Neural cell (in vitro differentiated cells): ENCODE data around the gene ESYT2.

Experiments used
- EP300 ChIP-seq: fragments of 450-650 bp; conservative IDR thresholded peaks from 2 replicates; pipeline ENCODE4 v1.6.1; 2014; ENCODE audit warnings: antibody characterized with exemption, mild to moderate bottlenecking, moderate library complexity; ENCODE audit not compliant: poor library complexity, severe bottlenecking
- EZH2 ChIP-seq: fragments of 200-600, 300-800 bp; shearing (Covaris generic), sonication (generic); IDR thresholded peaks from 2 replicates; pipeline ENCODE4 v1.6.1; 2014; ENCODE audit warnings: antibody characterized with exemption, low read length, borderline replicate concordance, mild to moderate bottlenecking; ENCODE audit not compliant: insufficient read depth, poor library complexity, severe bottlenecking
- POLR2AphosphoS5 ChIP-seq: IDR thresholded peaks from 2 replicates; pipeline ENCODE4 v1.6.1; 2012
- RAD21 ChIP-seq: fragments of 450-650 bp; conservative IDR thresholded peaks from 2 replicates; pipeline ENCODE4 v1.6.1; 2014; ENCODE audit warnings: antibody characterized with exemption, mild to moderate bottlenecking, moderate library complexity
- SMC3 ChIP-seq: fragments of 450-650 bp; conservative IDR thresholded peaks from 2 replicates; pipeline ENCODE4 v1.6.1; 2014; ENCODE audit warnings: antibody characterized with exemption, mild to moderate bottlenecking, moderate library complexity; ENCODE audit not compliant: poor library complexity
- TAF1 ChIP-seq: IDR thresholded peaks from 2 replicates; pipeline ENCODE4 v1.6.1; 2012; ENCODE audit warnings: low read depth
- TF ChIP-seq, protein P1 (sequence below): fragments of 450-650 bp; IDR thresholded peaks from 2 replicates; pipeline ENCODE4 v1.5.1; 2014; ENCODE audit warnings: antibody characterized with exemption, mild to moderate bottlenecking, moderate library complexity; ENCODE audit not compliant: poor library complexity, severe bottlenecking
- TF ChIP-seq, protein P2 (sequence below): IDR thresholded peaks from 2 replicates; pipeline ENCODE4 v1.6.1; 2012; ENCODE audit warnings: borderline replicate concordance

DNA sequence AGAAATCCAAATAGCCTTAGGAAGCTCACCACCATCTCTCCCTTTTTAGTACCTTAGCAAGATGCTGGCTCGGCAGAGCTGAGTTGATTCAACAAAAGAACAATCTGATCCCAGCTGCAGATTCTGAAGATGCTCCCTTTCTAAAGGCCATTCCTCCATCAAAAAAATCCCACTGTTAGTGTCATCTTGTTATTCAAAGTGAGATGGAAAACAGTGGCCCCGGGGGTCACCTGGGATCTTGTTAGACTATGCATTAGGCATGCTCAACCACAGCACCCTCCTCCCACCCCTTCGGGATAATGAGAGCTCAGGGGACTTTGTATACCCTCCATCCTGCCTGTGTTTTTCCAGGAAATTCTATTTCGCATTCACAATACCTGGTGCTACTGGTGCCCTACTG, 127.1 kb downstream of the ESYT2 start:
- TF ChIP-seq EZH2 (no peak), POLR2AphosphoS5 (no peak), EP300 (no peak), RAD21 (no peak), TAF1 (no peak), SMC3 (no peak)
- TF ChIP-seq, protein P1, sequence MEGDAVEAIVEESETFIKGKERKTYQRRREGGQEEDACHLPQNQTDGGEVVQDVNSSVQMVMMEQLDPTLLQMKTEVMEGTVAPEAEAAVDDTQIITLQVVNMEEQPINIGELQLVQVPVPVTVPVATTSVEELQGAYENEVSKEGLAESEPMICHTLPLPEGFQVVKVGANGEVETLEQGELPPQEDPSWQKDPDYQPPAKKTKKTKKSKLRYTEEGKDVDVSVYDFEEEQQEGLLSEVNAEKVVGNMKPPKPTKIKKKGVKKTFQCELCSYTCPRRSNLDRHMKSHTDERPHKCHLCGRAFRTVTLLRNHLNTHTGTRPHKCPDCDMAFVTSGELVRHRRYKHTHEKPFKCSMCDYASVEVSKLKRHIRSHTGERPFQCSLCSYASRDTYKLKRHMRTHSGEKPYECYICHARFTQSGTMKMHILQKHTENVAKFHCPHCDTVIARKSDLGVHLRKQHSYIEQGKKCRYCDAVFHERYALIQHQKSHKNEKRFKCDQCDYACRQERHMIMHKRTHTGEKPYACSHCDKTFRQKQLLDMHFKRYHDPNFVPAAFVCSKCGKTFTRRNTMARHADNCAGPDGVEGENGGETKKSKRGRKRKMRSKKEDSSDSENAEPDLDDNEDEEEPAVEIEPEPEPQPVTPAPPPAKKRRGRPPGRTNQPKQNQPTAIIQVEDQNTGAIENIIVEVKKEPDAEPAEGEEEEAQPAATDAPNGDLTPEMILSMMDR, result no peak
- TF ChIP-seq, protein P2, sequence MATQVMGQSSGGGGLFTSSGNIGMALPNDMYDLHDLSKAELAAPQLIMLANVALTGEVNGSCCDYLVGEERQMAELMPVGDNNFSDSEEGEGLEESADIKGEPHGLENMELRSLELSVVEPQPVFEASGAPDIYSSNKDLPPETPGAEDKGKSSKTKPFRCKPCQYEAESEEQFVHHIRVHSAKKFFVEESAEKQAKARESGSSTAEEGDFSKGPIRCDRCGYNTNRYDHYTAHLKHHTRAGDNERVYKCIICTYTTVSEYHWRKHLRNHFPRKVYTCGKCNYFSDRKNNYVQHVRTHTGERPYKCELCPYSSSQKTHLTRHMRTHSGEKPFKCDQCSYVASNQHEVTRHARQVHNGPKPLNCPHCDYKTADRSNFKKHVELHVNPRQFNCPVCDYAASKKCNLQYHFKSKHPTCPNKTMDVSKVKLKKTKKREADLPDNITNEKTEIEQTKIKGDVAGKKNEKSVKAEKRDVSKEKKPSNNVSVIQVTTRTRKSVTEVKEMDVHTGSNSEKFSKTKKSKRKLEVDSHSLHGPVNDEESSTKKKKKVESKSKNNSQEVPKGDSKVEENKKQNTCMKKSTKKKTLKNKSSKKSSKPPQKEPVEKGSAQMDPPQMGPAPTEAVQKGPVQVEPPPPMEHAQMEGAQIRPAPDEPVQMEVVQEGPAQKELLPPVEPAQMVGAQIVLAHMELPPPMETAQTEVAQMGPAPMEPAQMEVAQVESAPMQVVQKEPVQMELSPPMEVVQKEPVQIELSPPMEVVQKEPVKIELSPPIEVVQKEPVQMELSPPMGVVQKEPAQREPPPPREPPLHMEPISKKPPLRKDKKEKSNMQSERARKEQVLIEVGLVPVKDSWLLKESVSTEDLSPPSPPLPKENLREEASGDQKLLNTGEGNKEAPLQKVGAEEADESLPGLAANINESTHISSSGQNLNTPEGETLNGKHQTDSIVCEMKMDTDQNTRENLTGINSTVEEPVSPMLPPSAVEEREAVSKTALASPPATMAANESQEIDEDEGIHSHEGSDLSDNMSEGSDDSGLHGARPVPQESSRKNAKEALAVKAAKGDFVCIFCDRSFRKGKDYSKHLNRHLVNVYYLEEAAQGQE, result no peak
